HG03558 (cell line): ENCODE data around the gene CATSPER4.
"Not testable (repeated sequence)": the region's sequence is repeated elsewhere in the genome, so short reads cannot be mapped to it uniquely, and the experiment has no call there.

Source experiments
- ATAC-seq: cut with Tn5 transposase; IDR thresholded peaks from one replicate; pipeline ENCODE4 v1.9.1; 2021; ENCODE audit warnings: moderate number of reproducible peaks; ENCODE audit not compliant: unreplicated experiment; ENCODE audit errors: extremely low read depth

The CATSPER4 gene

GRCh38 chr1:26189331-26189730, 1.1 kb upstream of the CATSPER4 start:
- ATAC-seq = no peak

- no peak for ATAC-seq
Measured at GRCh38 chr1:26189751-26190275, 589 bp upstream of the CATSPER4 start.

- no peak for ATAC-seq
Measured at GRCh38 chr1:26191739-26192138, 1.3 kb downstream of the CATSPER4 start.

- ATAC-seq = no peak
Measured at GRCh38 chr1:26195805-26196204, 5.4 kb downstream of the CATSPER4 start.

GRCh38 chr1:26197301-26197700, 6.9 kb downstream of the CATSPER4 start:
- ATAC-seq = no peak

GRCh38 chr1:26197813-26198212, 7.4 kb downstream of the CATSPER4 start:
- no peak for ATAC-seq

GRCh38 chr1:26200413-26200812, 10.0 kb downstream of the CATSPER4 start:
- no peak for ATAC-seq

- ATAC-seq = no peak
Measured at GRCh38 chr1:26203642-26204318, 13.4 kb downstream of the CATSPER4 start.

GRCh38 chr1:26210147-26210870, 19.9 kb downstream of the CATSPER4 start:
- ATAC-seq = no peak

GRCh38 chr1:26212726-26213125, 22.3 kb downstream of the CATSPER4 start:
- ATAC-seq = no peak

- ATAC-seq = no peak
Measured at GRCh38 chr1:26213335-26213905, 23.0 kb downstream of the CATSPER4 start.

- ATAC-seq = no peak
Measured at GRCh38 chr1:26215246-26215645, 24.8 kb downstream of the CATSPER4 start.

- ATAC-seq = no peak
Measured at GRCh38 chr1:26218906-26219494, 28.6 kb downstream of the CATSPER4 start.

GRCh38 chr1:26220199-26220912, 30.0 kb downstream of the CATSPER4 start:
- no peak for ATAC-seq

GRCh38 chr1:26221094-26221493, 30.7 kb downstream of the CATSPER4 start:
- no peak for ATAC-seq

GRCh38 chr1:26224606-26225005, 34.2 kb downstream of the CATSPER4 start:
- ATAC-seq = no peak

GRCh38 chr1:26225033-26225831, 34.8 kb downstream of the CATSPER4 start:
- no peak for ATAC-seq

GRCh38 chr1:26230682-26231081, 40.3 kb downstream of the CATSPER4 start:
- not testable (repeated sequence) for ATAC-seq

- peak; percentile 68 for ATAC-seq
Measured at GRCh38 chr1:26233903-26234643, 43.7 kb downstream of the CATSPER4 start, which contains the start of gene CEP85. TSS of gene CEP85 (plus strand) at chr1:26234200. CDS start at chr1:26239784, 5,584 bp downstream.
